HEK293 (cell line): ENCODE measurements around the gene SRL.

Source experiments
- BCL11A ChIP-seq: fragments of 450-650 bp; formaldehyde crosslinking; IDR thresholded peaks from 2 replicates; pipeline ENCODE4 v1.5.1; 2016; ENCODE audit warnings: low read depth, missing biosample characterization, missing genetic modification characterization
- PRDM2 ChIP-seq: fragments of 450-650 bp; formaldehyde crosslinking; IDR thresholded peaks from 2 replicates; pipeline ENCODE4 v1.5.1; 2016; ENCODE audit warnings: missing biosample characterization, missing genetic modification characterization, borderline replicate concordance
- REPIN1 ChIP-seq: fragments of 450-650 bp; formaldehyde crosslinking; IDR thresholded peaks from 2 replicates; pipeline ENCODE4 v1.5.1; 2017; ENCODE audit warnings: missing biosample characterization, missing genetic modification characterization, low read depth
- TCF7L2 ChIP-seq: IDR thresholded peaks from 2 replicates; pipeline ENCODE4 v1.6.1; 2011; ENCODE audit warnings: low read depth, mild to moderate bottlenecking, inconsistent platforms, low read length, moderate library complexity, borderline replicate concordance
- ZIC2 ChIP-seq: fragments of 450-650 bp; formaldehyde crosslinking; IDR thresholded peaks from 2 replicates; pipeline ENCODE4 v1.5.1; 2016; ENCODE audit warnings: missing biosample characterization, missing genetic modification characterization
- ZNF132 ChIP-seq: fragments of 450-650 bp; formaldehyde crosslinking; IDR thresholded peaks from 2 replicates; pipeline ENCODE4 v1.5.1; 2017; ENCODE audit warnings: missing biosample characterization, missing genetic modification characterization, borderline replicate concordance
- ZNF155 ChIP-seq: fragments of 450-650 bp; formaldehyde crosslinking; IDR thresholded peaks from 2 replicates; pipeline ENCODE4 v1.5.1; 2016; ENCODE audit warnings: missing biosample characterization, missing genetic modification characterization
- ZNF423 ChIP-seq: fragments of 450-650 bp; formaldehyde crosslinking; IDR thresholded peaks from 2 replicates; pipeline ENCODE4 v1.5.1; 2016; ENCODE audit warnings: missing biosample characterization, missing genetic modification characterization
- ZNF433 ChIP-seq: fragments of 450-650 bp; formaldehyde crosslinking; IDR thresholded peaks from 2 replicates; pipeline ENCODE4 v1.5.1; 2016; ENCODE audit warnings: missing biosample characterization, missing genetic modification characterization, low read depth
- ZNF501 ChIP-seq: fragments of 450-650 bp; formaldehyde crosslinking; IDR thresholded peaks from 2 replicates; pipeline ENCODE4 v1.5.1; 2016; ENCODE audit warnings: missing biosample characterization, missing genetic modification characterization
- ZNF660 ChIP-seq: fragments of 450-650 bp; IDR thresholded peaks from 2 replicates; pipeline ENCODE4 v1.5.1; 2018; ENCODE audit warnings: missing biosample characterization, mild to moderate bottlenecking, missing genetic modification characterization
- TF ChIP-seq, protein P1 (sequence below): sonication (generic); formaldehyde crosslinking; IDR thresholded peaks from 2 replicates; pipeline ENCODE4 v1.8.1; 2022; ENCODE audit warnings: mild to moderate bottlenecking, moderate library complexity, missing genetic modification reagents
- TF ChIP-seq, protein P2 (sequence below): fragments of 450-650 bp; formaldehyde crosslinking; IDR thresholded peaks from 2 replicates; pipeline ENCODE4 v1.5.1; 2016; ENCODE audit warnings: missing biosample characterization, missing genetic modification characterization
- TF ChIP-seq, protein P3 (sequence below): fragments of 450-650 bp; formaldehyde crosslinking; IDR thresholded peaks from 2 replicates; pipeline ENCODE4 v1.5.1; 2016; ENCODE audit warnings: missing biosample characterization, missing genetic modification characterization

- TF ChIP-seq REPIN1 (tag by site-specific recombination) (no peak), ZNF132 (tag by site-specific recombination) (no peak), BCL11A (tag by site-specific recombination) (no peak), TCF7L2 (no peak), ZNF660 (no peak), ZNF501 (no peak), ZNF155 (tag by site-specific recombination) (no peak), PRDM2 (tag by site-specific recombination) (no peak), ZIC2 (tag by site-specific recombination) (no peak), ZNF433 (tag by site-specific recombination) (no peak), ZNF423 (tag by site-specific recombination) (no peak)
- TF ChIP-seq, protein P1, sequence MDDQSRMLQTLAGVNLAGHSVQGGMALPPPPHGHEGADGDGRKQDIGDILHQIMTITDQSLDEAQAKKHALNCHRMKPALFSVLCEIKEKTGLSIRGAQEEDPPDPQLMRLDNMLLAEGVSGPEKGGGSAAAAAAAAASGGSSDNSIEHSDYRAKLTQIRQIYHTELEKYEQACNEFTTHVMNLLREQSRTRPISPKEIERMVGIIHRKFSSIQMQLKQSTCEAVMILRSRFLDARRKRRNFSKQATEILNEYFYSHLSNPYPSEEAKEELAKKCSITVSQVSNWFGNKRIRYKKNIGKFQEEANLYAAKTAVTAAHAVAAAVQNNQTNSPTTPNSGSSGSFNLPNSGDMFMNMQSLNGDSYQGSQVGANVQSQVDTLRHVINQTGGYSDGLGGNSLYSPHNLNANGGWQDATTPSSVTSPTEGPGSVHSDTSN (CRISPR knock-in tag), result no peak
- TF ChIP-seq, protein P2, sequence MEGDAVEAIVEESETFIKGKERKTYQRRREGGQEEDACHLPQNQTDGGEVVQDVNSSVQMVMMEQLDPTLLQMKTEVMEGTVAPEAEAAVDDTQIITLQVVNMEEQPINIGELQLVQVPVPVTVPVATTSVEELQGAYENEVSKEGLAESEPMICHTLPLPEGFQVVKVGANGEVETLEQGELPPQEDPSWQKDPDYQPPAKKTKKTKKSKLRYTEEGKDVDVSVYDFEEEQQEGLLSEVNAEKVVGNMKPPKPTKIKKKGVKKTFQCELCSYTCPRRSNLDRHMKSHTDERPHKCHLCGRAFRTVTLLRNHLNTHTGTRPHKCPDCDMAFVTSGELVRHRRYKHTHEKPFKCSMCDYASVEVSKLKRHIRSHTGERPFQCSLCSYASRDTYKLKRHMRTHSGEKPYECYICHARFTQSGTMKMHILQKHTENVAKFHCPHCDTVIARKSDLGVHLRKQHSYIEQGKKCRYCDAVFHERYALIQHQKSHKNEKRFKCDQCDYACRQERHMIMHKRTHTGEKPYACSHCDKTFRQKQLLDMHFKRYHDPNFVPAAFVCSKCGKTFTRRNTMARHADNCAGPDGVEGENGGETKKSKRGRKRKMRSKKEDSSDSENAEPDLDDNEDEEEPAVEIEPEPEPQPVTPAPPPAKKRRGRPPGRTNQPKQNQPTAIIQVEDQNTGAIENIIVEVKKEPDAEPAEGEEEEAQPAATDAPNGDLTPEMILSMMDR (tag by site-specific recombination), result no peak
- TF ChIP-seq, protein P3, sequence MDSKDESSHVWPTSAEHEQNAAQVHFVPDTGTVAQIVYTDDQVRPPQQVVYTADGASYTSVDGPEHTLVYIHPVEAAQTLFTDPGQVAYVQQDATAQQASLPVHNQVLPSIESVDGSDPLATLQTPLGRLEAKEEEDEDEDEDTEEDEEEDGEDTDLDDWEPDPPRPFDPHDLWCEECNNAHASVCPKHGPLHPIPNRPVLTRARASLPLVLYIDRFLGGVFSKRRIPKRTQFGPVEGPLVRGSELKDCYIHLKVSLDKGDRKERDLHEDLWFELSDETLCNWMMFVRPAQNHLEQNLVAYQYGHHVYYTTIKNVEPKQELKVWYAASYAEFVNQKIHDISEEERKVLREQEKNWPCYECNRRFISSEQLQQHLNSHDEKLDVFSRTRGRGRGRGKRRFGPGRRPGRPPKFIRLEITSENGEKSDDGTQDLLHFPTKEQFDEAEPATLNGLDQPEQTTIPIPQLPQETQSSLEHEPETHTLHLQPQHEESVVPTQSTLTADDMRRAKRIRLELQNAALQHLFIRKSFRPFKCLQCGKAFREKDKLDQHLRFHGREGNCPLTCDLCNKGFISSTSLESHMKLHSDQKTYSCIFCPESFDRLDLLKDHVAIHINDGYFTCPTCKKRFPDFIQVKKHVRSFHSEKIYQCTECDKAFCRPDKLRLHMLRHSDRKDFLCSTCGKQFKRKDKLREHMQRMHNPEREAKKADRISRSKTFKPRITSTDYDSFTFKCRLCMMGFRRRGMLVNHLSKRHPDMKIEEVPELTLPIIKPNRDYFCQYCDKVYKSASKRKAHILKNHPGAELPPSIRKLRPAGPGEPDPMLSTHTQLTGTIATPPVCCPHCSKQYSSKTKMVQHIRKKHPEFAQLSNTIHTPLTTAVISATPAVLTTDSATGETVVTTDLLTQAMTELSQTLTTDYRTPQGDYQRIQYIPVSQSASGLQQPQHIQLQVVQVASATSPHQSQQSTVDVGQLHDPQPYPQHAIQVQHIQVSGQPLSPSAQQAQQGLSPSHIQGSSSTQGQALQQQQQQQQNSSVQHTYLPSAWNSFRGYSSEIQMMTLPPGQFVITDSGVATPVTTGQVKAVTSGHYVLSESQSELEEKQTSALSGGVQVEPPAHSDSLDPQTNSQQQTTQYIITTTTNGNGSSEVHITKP (tag by site-specific recombination), result no peak
Measured at GRCh38 chr16:4232541-4233386, 9.1 kb downstream of the SRL start.
